ENCODE data around the gene RARG. TPM values are rescaled to one million over a fixed set of nuclear protein-coding genes. Genes with fewer than 3 reads are reported as not detected.
"Not testable (repeated sequence)": the region's sequence is repeated elsewhere in the genome, so short reads cannot be mapped to it uniquely, and the experiment has no call there.

RARG gene
- total RNA-seq, 1 experiment from 2014 or later = 5.6 TPM

DNA sequence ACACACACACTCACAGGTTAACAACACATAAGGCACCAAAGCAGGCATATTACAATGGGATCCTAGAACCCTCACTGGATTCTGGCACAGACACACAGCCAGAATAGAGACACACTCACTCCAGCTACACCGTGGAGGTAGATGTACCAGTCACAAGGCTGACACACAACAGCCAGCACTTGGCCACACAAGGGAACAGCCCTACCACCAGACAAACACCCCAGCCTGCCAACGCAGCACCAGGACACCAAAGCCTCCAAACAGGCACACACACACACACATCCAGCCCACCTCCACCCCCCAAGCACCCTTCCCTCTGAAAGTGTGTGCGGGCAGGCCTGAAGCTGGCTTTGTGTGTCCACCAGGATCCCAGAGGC is 14.1 kb downstream of the RARG start:
- no peak for DNase-seq (ENCODE audit: low read depth, low spot score)
- in situ Hi-C loops (cut with HindIII; ENCODE audit: low pct_unique_long_range_greater_than_20kb, low sequenced_read_pairs) = no loop called here

DNA sequence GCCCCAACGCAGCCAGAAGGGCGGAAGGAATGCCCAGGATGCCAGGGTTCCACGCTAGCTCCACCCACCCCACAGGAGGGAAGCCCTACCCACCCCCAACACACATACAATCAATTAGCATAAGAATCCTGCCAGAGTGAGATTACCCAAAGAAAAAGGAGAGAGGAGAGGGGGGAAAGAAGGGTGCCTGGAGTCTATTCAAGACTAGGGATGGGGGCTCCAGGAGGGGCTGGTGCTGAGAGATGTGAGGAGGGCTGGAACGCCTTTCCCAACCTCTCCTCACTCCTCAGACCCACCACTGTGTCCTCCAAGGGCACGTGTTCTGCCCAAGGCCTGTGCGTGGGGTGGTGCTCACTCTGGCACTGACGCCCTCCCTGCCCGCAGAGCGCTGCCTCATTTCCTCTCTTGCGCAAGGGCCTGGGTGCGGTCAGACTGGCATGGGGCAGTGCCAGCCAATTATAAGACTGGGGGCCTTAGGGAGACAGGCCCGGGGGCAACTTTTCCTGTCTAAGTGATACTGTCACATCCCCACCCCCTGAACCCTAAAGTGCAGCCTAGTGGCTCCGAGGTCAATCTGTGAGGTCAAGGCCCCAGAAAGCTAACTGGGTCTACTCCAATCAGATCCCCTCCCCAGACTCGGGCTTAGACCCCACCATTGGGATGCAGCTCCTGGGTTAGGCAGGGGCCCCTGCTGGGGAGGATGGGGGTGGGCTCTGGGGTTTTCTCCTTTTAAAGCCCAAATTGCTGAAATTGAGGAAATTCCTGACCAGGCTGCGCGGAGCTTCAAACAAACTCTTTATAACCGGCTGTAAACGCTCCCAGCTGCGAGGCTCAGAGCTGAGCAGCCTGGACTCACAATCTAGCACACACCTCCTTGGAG is 14.7 kb downstream of the RARG start:
- in situ Hi-C loops (cut with HindIII; ENCODE audit: low pct_unique_long_range_greater_than_20kb, low sequenced_read_pairs) = no loop called here
- peak; percentile 31 for DNase-seq (ENCODE audit: low read depth, low spot score)

DNA sequence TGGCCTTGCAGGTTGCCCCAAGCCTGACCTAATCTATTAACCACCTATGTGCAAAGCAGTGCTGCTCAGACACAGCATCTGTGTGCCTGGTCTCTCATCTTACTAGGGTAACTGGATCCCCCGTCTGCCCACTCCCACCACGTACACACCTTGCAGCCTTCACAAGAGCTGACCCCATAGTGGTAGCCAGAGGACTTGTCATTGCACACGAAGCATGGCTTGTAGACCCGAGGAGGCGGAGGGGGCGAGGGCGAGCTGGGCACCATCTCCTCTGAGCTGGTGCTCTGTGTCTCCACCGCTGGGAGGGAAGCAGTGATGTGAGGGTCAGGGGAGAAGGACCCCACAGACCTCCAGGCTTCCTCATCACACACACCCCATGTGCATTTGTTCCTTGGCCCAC is 16.5 kb downstream of the RARG start:
- in situ Hi-C loops (cut with HindIII; ENCODE audit: low pct_unique_long_range_greater_than_20kb, low sequenced_read_pairs) = no loop called here
- no peak for DNase-seq (ENCODE audit: low read depth, low spot score)

DNA sequence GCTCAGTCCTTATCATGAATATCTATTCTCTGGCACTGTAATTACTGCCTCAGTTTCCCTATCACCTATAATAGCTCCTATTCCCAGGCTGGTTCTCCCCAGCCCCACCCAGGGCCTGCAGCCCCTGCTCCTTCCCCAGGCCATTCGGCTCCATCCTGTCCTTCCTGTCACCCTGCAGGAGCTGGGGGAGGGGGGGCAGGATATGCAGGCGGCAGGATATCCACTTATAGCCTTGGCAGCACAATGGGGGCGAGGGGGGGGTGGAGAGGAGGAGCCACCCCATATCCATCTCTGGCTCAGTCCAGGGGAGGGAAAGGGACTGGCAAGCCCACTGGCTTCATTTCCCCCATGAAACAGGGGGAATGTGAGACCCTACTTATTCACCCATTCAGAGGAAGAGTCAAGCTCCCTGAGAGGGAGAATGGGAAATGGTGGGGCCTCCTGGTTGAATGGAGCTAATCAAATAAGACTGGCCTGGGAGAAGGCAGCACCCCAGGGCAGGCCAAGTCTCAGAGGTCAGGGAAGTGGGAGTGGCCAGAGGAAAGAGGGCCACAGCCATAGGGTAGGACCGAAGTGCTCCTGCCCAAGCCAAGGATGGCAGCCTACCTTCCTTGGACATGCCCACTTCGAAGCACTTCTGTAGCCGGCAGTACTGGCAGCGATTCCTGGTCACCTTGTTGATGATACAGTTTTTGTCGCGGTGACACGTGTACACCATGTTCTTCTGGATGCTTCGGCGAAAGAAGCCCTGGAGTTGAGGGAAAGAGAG is 17.1 kb downstream of the RARG start:
- no peak for DNase-seq (ENCODE audit: low read depth, low spot score)
- in situ Hi-C loops (cut with HindIII; ENCODE audit: low pct_unique_long_range_greater_than_20kb, low sequenced_read_pairs) = no loop called here

DNA sequence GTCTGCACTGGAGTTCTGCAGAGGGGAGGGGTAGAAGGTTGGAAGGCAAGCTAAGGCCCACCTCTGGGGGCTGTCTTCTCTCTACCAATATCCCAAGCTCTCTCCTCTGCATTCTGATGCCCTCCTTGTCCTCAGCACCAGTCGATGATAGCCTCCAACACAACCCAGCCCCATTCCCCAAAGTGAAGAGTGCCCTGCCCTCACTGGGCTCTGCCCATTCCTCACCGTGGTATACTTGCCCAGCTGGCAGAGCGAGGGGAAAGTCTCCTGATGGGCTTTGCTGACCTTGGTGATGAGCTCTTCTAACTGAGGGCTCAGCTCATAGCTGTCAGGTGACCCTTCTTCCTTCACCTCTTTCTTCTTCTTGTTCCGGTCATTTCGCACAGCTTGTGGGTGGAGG is 17.8 kb downstream of the RARG start:
- in situ Hi-C loops (cut with HindIII; ENCODE audit: low pct_unique_long_range_greater_than_20kb, low sequenced_read_pairs) = no loop called here
- no peak for DNase-seq (ENCODE audit: low read depth, low spot score)

DNA sequence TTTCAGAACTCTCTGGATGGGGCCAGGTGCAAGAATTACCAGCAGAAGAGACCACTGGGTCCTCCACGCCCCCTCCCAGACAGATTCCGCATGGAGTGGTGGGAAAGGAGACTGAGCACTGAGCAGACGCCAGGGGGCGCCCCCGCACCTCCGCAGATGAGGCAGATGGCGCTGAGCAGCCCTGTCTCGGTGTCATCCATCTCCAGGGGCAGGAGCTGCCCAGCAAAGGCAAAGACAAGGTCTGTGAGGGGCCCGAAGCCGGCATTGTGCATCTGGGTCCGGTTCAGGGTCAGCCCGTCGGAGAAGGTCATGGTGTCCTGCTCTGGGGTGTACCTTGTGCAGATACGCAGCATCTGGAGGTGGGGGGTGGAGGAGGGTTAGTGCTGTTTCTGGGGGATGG is 18.7 kb downstream of the RARG start:
- peak; percentile 82 for DNase-seq (ENCODE audit: low read depth, low spot score)
- in situ Hi-C loops (cut with HindIII; ENCODE audit: low pct_unique_long_range_greater_than_20kb, low sequenced_read_pairs) = no loop called here

DNA sequence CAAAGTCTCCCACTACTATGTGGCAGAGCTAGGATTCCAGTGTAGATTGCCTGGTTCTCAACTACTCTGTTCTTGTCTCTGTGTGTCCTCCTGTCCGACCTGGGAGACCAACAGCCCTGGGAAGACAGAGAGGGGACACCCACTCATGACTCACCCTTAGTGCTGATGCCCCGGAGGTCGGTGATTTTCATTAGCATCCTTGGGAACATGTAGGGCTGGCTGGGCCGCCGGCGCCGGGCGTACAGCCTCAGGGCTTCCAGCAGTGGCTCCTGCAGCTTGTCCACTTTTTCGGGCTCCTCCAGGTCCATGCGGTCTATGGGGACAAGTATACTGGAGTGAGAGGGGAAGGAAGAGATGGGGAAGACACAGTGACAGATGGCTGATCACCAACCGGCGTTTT is 19.1 kb downstream of the RARG start:
- no peak for DNase-seq (ENCODE audit: low read depth, low spot score)
- in situ Hi-C loops (cut with HindIII; ENCODE audit: low pct_unique_long_range_greater_than_20kb, low sequenced_read_pairs) = no loop called here

DNA sequence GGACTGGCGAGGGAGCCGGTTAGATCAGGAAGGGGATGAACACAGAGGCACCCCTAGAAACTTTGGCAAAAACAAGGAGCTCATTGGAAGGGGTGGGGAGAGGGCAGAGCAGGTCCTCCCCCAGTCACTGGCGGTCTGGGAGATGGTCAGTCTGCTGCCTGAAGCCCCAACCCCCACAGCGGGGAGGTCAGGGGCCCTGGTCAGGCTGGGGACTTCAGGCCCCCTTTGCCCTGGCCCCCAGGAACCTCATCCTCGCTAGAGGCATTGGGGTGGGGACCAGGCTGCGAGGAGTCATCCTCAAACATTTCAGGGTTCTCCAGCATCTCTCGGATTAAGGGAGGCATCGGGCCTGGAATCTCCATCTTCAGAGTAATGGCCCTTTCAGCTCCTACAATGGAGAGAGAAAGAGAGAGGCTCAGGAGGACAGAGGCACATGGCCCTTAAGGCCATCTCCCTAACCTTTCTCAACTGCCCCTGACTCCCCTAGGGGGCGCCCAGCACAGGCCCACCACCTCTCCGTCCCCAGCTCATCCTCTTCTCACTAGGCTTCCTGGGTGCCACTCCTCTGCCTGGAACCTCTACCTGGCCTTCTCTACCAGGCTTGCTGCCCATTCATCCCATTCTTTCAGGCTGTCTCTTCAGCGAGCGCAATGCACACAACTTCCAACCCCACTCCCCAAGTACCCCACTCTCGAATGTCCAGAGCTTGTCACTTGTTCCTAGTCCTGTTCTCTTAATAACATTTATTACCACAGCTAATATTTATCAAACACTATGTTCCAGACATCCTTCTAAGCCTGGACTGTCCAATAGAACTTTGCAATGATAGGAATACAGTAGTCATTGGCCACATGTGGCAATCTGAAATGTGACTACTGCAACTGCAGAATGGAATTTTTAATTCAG is 20.3 kb downstream of the RARG start:
- in situ Hi-C loops (cut with HindIII; ENCODE audit: low pct_unique_long_range_greater_than_20kb, low sequenced_read_pairs) = no loop called here
- DNase-seq (ENCODE audit: low read depth, low spot score) = peak; percentile 40

DNA sequence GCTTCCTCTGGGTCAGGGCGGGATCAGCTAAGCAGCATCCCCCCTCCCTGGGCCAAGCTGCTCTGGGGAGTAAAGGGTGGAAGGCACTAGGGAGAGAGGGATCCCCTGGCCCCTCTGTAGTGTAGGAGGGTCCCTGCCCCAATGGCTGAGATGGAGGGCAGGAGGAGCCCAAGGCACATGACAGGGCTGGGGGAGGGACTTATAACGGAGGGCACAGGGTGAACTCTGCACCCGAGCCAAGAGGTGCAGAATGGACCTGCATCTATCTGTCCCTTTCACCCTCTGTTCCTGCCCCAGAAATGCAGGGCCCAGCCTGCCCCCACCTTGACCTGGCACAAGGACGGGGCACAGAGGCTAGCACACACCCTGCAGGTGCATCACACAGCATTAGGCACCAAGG is 21.2 kb downstream of the RARG start:
- DNase-seq (ENCODE audit: low read depth, low spot score) = no peak
- in situ Hi-C loops (cut with HindIII; ENCODE audit: low pct_unique_long_range_greater_than_20kb, low sequenced_read_pairs) = no loop called here

DNA sequence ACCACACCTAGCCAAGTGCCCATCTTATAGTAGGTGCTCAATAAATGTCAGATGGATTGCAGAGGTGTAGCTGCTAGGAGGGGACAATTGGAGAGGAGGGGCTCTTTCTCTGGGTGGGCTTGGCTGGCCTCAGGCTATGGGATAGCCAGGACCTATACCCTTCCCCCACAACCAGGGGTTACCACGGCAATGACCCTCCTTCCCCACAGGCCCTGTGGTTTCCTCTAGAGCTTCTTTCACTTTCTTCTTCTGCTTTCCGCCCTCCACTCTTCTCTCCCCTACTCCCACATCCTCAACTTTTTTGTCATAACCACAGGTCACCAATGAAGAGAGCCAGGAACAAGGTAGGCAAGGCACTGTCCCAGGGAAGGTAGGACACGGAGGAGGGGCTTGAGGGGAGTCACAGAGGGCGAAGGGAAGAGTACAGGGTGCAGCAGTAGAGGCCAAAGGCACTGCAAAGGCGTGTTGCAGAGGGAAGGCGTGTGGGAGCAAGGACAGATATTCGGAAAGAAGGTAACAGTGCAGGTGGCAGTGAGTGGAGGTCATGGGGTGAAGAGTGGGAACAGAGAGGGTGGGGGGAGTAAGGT is 23.0 kb downstream of the RARG start:
- no peak for DNase-seq (ENCODE audit: low read depth, low spot score)
- in situ Hi-C loops (cut with HindIII; ENCODE audit: low pct_unique_long_range_greater_than_20kb, low sequenced_read_pairs) = no loop called here

DNA sequence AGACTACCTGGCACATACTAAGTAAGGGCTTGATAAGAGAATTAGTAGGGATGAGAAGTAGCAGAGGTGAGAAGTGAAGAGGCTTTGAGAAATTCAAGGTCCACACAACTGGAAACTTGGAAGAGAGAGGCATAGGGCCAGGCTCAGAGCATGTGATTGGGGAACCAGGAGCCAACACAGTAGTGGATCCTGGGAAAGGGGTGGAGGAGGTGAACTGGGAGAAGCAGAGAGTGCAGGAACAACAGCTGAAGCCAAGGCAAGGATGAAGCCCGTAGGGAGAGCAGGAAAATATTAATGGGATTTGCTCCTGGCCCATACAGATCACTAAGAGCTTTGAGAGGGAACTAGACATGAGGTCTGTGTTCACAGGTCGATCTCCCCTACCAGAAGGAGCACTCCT is 23.6 kb downstream of the RARG start:
- DNase-seq (ENCODE audit: low read depth, low spot score) = no peak
- in situ Hi-C loops (cut with HindIII; ENCODE audit: low pct_unique_long_range_greater_than_20kb, low sequenced_read_pairs) = no loop called here

DNA sequence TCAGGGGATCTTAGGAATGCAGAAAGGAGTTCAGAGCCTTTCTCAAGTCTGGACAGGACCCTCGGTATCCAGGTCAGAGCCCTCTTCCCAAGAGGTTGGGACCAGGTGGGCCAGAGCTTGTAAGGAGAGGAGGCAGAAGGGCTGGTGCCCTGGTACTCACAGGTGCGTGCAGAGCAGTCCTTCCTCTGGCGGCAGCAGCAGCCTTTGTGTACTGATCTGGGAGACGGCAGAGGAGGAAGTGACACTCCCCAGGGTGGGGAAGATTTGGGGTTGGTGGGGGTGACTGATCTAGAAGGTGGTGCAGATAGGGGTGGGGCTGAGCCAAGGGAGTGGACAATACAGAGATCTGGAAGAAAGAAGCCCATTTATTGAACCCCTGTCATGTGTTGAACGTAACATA is 25.0 kb downstream of the RARG start, which contains the start of gene ITGB7:
Gene ITGB7 (minus strand): TSS at position 210 of the 400 bp plus-strand sequence. CDS start 6,808 bp downstream, outside the sequence.
- in situ Hi-C loops (cut with HindIII; ENCODE audit: low pct_unique_long_range_greater_than_20kb, low sequenced_read_pairs) = no loop called here

DNA sequence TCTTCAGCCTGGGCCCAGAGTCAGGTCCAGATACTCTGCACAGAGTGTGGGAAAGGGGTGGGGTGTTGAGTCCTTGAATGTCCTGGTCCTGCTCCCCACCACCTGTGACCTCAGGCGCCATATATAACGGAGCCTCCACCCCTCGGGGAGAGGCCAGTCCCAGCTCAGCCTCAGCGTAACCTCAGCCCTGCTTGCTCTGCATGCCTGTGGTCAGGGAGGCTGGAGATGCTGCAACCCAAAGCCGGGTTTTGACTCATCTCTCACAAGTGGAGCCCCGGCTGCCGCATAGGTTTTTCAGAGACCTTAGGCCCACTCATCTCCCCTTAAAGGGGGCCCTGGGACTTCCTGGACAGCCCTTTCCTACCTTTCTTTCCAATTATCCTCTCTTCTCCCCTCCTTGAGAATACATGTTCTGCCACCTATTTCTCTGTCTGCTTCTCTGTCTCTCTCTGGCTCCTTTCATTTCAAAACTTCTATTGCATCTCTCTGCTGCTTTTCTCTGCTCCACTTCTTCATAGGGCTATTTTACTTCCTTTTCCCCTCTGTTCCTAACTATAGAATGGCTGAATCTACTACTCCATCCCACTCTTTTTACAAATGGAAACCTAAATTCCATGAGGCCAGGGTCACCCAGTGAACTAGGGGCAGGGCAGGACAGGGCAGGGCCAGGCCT is 26.1 kb downstream of the RARG start:
- in situ Hi-C loops (cut with HindIII; ENCODE audit: low pct_unique_long_range_greater_than_20kb, low sequenced_read_pairs) = no loop called here
- no peak for DNase-seq (ENCODE audit: low read depth, low spot score)

More for the DNA sequence above, 25.0 kb downstream of the RARG start, which contains the start of gene ITGB7:
- DNase-seq (ENCODE audit: low read depth, low spot score) = no peak

DNA sequence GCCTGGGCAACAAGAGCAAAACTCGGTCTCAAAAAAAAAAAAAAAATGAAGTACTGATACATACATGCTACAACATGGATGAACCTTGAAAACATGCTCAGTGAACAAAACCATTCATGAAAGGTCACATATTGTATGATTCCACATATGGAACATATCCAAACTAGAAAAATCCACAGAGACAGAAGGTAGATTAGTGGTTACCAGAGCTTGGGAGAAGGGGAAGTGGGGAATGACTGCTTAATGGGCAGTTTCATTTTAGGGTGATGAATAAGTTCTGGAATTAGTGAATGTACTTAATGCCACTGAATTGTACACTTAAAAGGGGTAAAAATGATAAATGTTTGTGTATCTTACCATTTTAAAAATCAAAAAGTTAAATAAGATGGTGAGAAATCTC is 27.7 kb downstream of the RARG start:
- no peak for DNase-seq (ENCODE audit: low read depth, low spot score)
- in situ Hi-C loops (cut with HindIII; ENCODE audit: low pct_unique_long_range_greater_than_20kb, low sequenced_read_pairs) = no loop called here

DNA sequence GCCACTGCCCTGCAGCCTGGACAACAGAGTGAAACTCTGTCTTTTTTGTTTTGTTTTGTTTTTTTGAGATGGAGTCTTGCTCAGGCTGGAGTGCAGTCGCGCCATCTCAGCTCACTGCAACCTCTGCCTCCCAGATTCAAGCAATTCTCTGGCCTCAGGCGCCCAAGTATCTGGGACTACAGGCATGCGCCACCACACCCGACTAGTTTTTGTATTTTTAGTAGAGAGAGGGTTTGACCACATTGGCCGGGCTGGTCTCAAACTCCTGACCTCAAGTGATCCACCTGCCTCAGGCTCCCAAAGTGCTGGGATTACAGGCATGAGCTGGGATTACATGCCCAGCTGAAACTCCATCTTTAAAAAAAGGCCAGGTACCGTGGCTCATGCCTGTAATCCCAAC is 29.7 kb downstream of the RARG start:
- in situ Hi-C loops (cut with HindIII; ENCODE audit: low pct_unique_long_range_greater_than_20kb, low sequenced_read_pairs); DNase-seq (ENCODE audit: low read depth, low spot score): not testable (repeated sequence)

DNA sequence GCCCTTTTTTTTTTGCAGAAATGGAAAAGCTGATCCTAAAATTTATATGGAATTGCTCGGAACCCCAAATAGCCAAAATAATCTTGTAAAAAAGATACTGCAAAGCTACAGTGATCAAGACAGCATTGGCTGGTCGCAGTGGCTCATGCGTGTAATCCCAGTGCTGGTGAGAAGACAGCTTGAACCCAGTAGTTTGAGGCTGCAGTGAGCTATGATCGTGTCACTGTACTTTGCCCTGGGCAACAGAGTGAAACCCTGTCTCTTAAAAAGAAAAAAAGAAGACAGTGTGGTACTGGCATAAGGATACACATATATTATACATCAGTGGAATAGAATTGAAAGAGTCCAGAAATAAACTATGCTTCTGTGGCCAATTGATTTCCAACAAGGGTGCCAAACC is 30.4 kb downstream of the RARG start:
- no peak for DNase-seq (ENCODE audit: low read depth, low spot score)
- in situ Hi-C loops (cut with HindIII; ENCODE audit: low pct_unique_long_range_greater_than_20kb, low sequenced_read_pairs) = no loop called here

DNA sequence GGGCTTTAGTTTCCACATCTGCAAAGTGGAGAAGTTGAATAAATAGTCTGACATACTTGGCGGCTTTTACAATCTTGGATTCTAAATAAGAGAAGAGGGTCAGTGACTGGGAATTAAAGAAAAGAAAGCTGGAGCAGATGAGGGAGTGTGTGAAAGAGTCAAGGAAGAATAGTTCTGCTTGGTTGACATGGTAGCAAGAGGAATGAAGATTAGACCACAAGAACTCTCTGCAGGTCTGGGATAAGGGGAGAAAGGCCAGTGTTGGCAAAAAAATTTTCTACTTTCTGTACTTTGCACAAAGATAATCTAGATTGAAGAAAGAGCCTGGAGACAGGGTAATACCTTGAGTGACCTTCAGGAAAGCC is 30.9 kb downstream of the RARG start:
- in situ Hi-C loops (cut with HindIII; ENCODE audit: low pct_unique_long_range_greater_than_20kb, low sequenced_read_pairs) = no loop called here

More for the DNA sequence above, 30.9 kb downstream of the RARG start:
- DNase-seq (ENCODE audit: low read depth, low spot score) = no peak
